Activated naive CD8-positive, alpha-beta T cell treated with anti-CD3 and anti-CD28 coated beads, Interleukin-2, amount 50 U/mL, for 24 hours (primary cell): ENCODE measurements around the gene NKX1-1.
A peak's percentile ranks its signal among the peaks of the same experiment; 100 is the strongest.

Experiments
- ATAC-seq: fragments of 150-1000 bp; cut with Tn5 transposase; one replicate; pipeline ENCODE4 v1.10.0; 2021
- DNase-seq: peaks from one replicate; pipeline ENCODE4 v3.0.0; 2021
- H3K27ac Mint-ChIP-seq: one replicate; pipeline ENCODE4 v1.8.0; 2021; ENCODE audit warnings: mild to moderate bottlenecking, mixed read lengths
- H3K27me3 Mint-ChIP-seq: one replicate; pipeline ENCODE4 v1.8.0; 2021; ENCODE audit warnings: mixed read lengths
- H3K36me3 Mint-ChIP-seq: one replicate; pipeline ENCODE4 v1.8.0; 2021; ENCODE audit warnings: low read depth, mixed read lengths
- H3K4me1 Mint-ChIP-seq: one replicate; pipeline ENCODE4 v1.8.0; 2021; ENCODE audit warnings: mixed read lengths
- H3K4me3 Mint-ChIP-seq: one replicate; pipeline ENCODE4 v1.8.0; 2021; ENCODE audit warnings: mild to moderate bottlenecking, moderate library complexity, mixed read lengths
- H3K9me3 Mint-ChIP-seq: one replicate; pipeline ENCODE4 v1.8.0; 2021; ENCODE audit warnings: mixed read lengths

NKX1-1 gene

GRCh38 chr4:1358421-1359143 lies 47.7 kb downstream of the NKX1-1 start:
- peaks cover 2% of the 10 kb centered on the region for H3K36me3 Mint-ChIP-seq
- H3K27ac Mint-ChIP-seq, result no peak overlapping the region
- H3K9me3 Mint-ChIP-seq, result no peaks in the 10 kb centered on the region
- H3K27me3 Mint-ChIP-seq, result no peaks in the 10 kb centered on the region
- H3K4me3 Mint-ChIP-seq, result no peak overlapping the region
- ATAC-seq (no peak), DNase-seq (no peak)
- no peaks in the 10 kb centered on the region for H3K4me1 Mint-ChIP-seq

GRCh38 chr4:1357356-1358248 lies 48.6 kb downstream of the NKX1-1 start:
- H3K27ac Mint-ChIP-seq, result no peak overlapping the region
- H3K4me1 Mint-ChIP-seq, result no peaks in the 10 kb centered on the region
- ATAC-seq (no peak), DNase-seq (no peak)
- H3K4me3 Mint-ChIP-seq, result no peak overlapping the region
- H3K36me3 Mint-ChIP-seq, result peaks cover 2% of the 10 kb centered on the region
- no peaks in the 10 kb centered on the region for H3K27me3 Mint-ChIP-seq
- no peaks in the 10 kb centered on the region for H3K9me3 Mint-ChIP-seq

GRCh38 chr4:1356181-1356998 lies 49.9 kb downstream of the NKX1-1 start:
- H3K27me3 Mint-ChIP-seq, result no peaks in the 10 kb centered on the region
- H3K27ac Mint-ChIP-seq, result no peak overlapping the region
- no peak overlapping the region for H3K4me3 Mint-ChIP-seq
- H3K36me3 Mint-ChIP-seq, result peaks cover 2% of the 10 kb centered on the region
- DNase-seq (peak; percentile 62), ATAC-seq (no peak)
- H3K9me3 Mint-ChIP-seq, result no peaks in the 10 kb centered on the region
- H3K4me1 Mint-ChIP-seq, result peaks cover 6% of the 10 kb centered on the region

- no peak overlapping the region for H3K27ac Mint-ChIP-seq
- no peak for DNase-seq
- no peaks in the 10 kb centered on the region for H3K27me3 Mint-ChIP-seq
- H3K9me3 Mint-ChIP-seq, result no peaks in the 10 kb centered on the region
- H3K4me1 Mint-ChIP-seq, result peaks cover 6% of the 10 kb centered on the region
- no peak for ATAC-seq
- peaks cover 2% of the 10 kb centered on the region for H3K36me3 Mint-ChIP-seq
- H3K4me3 Mint-ChIP-seq, result no peak overlapping the region
These were observed 50.9 kb downstream of the NKX1-1 start for GRCh38 chr4:1355378-1355777.

- Mint-ChIP-seq H3K27me3 (no peaks in the 10 kb centered on the region), H3K4me3 (no peak overlapping the region), H3K36me3 (peaks cover 2% of the 10 kb centered on the region), H3K4me1 (peaks cover 8% of the 10 kb centered on the region), H3K9me3 (no peaks in the 10 kb centered on the region), H3K27ac (no peak overlapping the region)
- DNase-seq (no peak), ATAC-seq (no peak)
These were observed 51.3 kb downstream of the NKX1-1 start for GRCh38 chr4:1354983-1355275.

GRCh38 chr4:1354136-1354982 lies 51.9 kb downstream of the NKX1-1 start:
- H3K9me3 Mint-ChIP-seq, result no peaks in the 10 kb centered on the region
- no peak overlapping the region for H3K4me3 Mint-ChIP-seq
- peaks cover 2% of the 10 kb centered on the region for H3K36me3 Mint-ChIP-seq
- H3K4me1 Mint-ChIP-seq, result peaks cover 10% of the 10 kb centered on the region
- no peak overlapping the region for H3K27ac Mint-ChIP-seq
- DNase-seq, result no peak
- no peak for ATAC-seq
- no peaks in the 10 kb centered on the region for H3K27me3 Mint-ChIP-seq

GRCh38 chr4:1353186-1354055 lies 52.8 kb downstream of the NKX1-1 start:
- no peak for ATAC-seq
- H3K27ac Mint-ChIP-seq, result no peak overlapping the region
- H3K27me3 Mint-ChIP-seq, result no peaks in the 10 kb centered on the region
- H3K4me3 Mint-ChIP-seq, result no peak overlapping the region
- H3K36me3 Mint-ChIP-seq, result peaks cover 2% of the 10 kb centered on the region
- H3K9me3 Mint-ChIP-seq, result no peaks in the 10 kb centered on the region
- peaks cover 19% of the 10 kb centered on the region for H3K4me1 Mint-ChIP-seq
- DNase-seq, result no peak
